Spleen (tissue), 11 donors: ENCODE results near the gene ACSM2B. TPM values are rescaled to one million over a fixed set of nuclear protein-coding genes. Genes with fewer than 3 reads are reported as not detected.

Source experiments
- DNase-seq: peaks from one replicate; pipeline ENCODE4 v3.0.0-alpha.2; 2020
- H3K27ac ChIP-seq, 8 donors: fragments of 200-600 bp; sonication (generic) in 7 of 8; 1 replicate in 4 of 8; 2 replicates in 4 of 8; pipeline versions ENCODE4 v1.5.0 to v1.8.0; 2016 to 2021; ENCODE audit warnings: inconsistent platforms in 4 of 8, mild to moderate bottlenecking in 4 of 8, moderate library complexity in 1 of 8
- H3K27me3 ChIP-seq, 7 donors: fragments of 200-600 bp; sonication (generic) in 6 of 7; replicated peaks in 1 of 7; 1 replicate in 4 of 7; 2 replicates in 3 of 7; pipeline versions ENCODE4 v1.5.0 to v1.8.0; 2016 to 2021; ENCODE audit warnings: inconsistent platforms in 3 of 7, mild to moderate bottlenecking in 1 of 7
- H3K36me3 ChIP-seq, 6 donors: fragments of 200-600 bp; sonication (generic) in 5 of 6; 1 replicate in 4 of 6; 2 replicates in 2 of 6; pipeline versions ENCODE4 v1.5.0 to v1.8.0; 2016 to 2021; ENCODE audit warnings: inconsistent platforms in 2 of 6
- H3K4me1 ChIP-seq, 6 donors: fragments of 200-600 bp; sonication (generic) in 5 of 6; 1 replicate in 3 of 6; 2 replicates in 3 of 6; pipeline versions ENCODE4 v1.5.0 to v1.8.0; 2016 to 2021; ENCODE audit warnings: inconsistent platforms in 3 of 6
- H3K4me3 ChIP-seq, 8 donors: fragments of 200-600 bp; sonication (generic) in 7 of 8; 1 replicate in 4 of 8; 2 replicates in 4 of 8; pipeline versions ENCODE4 v1.5.0 to v1.8.0; 2016 to 2021; ENCODE audit warnings: inconsistent platforms in 4 of 8, mild to moderate bottlenecking in 4 of 8, moderate library complexity in 2 of 8
- H3K9me3 ChIP-seq, 8 donors: fragments of 200-600 bp; sonication (generic) in 7 of 8; 1 replicate in 4 of 8; 2 replicates in 4 of 8; pipeline versions ENCODE4 v1.5.0 to v1.8.0; 2016 to 2021; ENCODE audit warnings: inconsistent platforms in 4 of 8
- CTCF ChIP-seq, 11 experiments: fragments of 200-600 bp in 7 of 11; fragments of 450-650 bp in 4 of 11; sonication (generic) in 4 of 11; IDR thresholded peaks in 8 of 11; conservative IDR thresholded peaks in 3 of 11; 1 replicate in 7 of 11; 2 replicates in 4 of 11; pipeline versions ENCODE4 v1.4.0 to v1.8.0; 2016 to 2021; ENCODE audit warnings: antibody characterized with exemption in 11 of 11, inconsistent platforms in 4 of 11, mild to moderate bottlenecking in 1 of 11
- POLR2A ChIP-seq, 3 donors: fragments of 450-650 bp; IDR thresholded peaks; one replicate each; pipeline ENCODE4 v1.5.1; 2017; ENCODE audit warnings: antibody characterized with exemption in 3 of 3, mild to moderate bottlenecking in 1 of 3
- POLR2AphosphoS5 ChIP-seq, 3 donors: sonication (generic); formaldehyde crosslinking; IDR thresholded peaks; one replicate each; pipeline ENCODE4 v1.5.1; 2017; ENCODE audit warnings: antibody characterized with exemption in 3 of 3
- whole genome bisulfite sequencing, 5 donors: extraction: QIAGEN DNeasy Blood & Tissue Kit in 3 of 5; methylation state at CpG; one replicate each; pipeline versions ENCODE4 v1.1.5 to v1.1.7; 2013 to 2018; 5-methylcytosine and 5-hydroxymethylcytosine counted together
- intact Hi-C: fragments of 100-400 bp; cut with DNase I; formaldehyde crosslinking; loops from one replicate; pipeline ENCODE4 v1.15.0; 2023; ENCODE audit warnings: low total_unique reads
- polyA plus RNA-seq, 3 donors: library from polyadenylated mRNA; stranded (reverse); fragments of 200-250 nt; gene quantifications; one replicate each; pipeline ENCODE4 v1.2.1, GENCODE V29; 2013
- total RNA-seq, 7 donors: library from RNA; depleted of rRNA in 3 of 7; stranded (reverse); fragments of >200 nt in 3 of 7; fragmentation: NEBNext Ultra II Directional in 4 of 7; extraction: Animal tissue kit (Norgen Biotek cat#: 25700) in 4 of 7; gene quantifications; one replicate each; pipeline versions ENCODE4 v1.1.0 to v1.2.1, GENCODE V29; 2016 to 2021
- donor health status: healthy with polysubstance abuse.
- donor health status: DM: no; HTN: no; CAD: no; lungs with moderate emphysema.
- donor health status: DM: no; HTN: no; CAD: no.
- donor health status: Bipolar disorder and iron deficiency.
- donor health status: healthy.
- donor health status: DM: no; HTN: no; CAD: no.
- donor health status: DM: yes; HTN: yes; CAD: no.

ACSM2B gene
- total and polyA plus RNA-seq, 10 donors, result not detected

GRCh38 chr16:20621406-20621805, 45.2 kb upstream of the ACSM2B start:
- TF ChIP-seq POLR2A (IDR thresholded peaks at IDR 0.05) (no peak), CTCF (IDR thresholded peaks at IDR 0.05 in 8 of 11, conservative IDR thresholded peaks at IDR 0.05 in 3 of 11) (no peak), POLR2AphosphoS5 (IDR thresholded peaks at IDR 0.05) (no peak)
- DNase-seq, result no peak
- Histone ChIP-seq H3K27ac (no peak overlapping the region), H3K4me1 (no peaks in the 10 kb centered on the region), H3K4me3 (no peak overlapping the region), H3K27me3 (peaks cover 0 to 5% (median 0%) of the 10 kb centered on the region in 7 donors), H3K9me3 (no peaks in the 10 kb centered on the region), H3K36me3 (no peaks in the 10 kb centered on the region)
- intact Hi-C loops, result no loop called here
- WGBS, 5 donors, result 86 to 94% (median 91%) methylated on average over 6 of the region's 6 CpGs

GRCh38 chr16:20620770-20621169, 44.6 kb upstream of the ACSM2B start:
- Histone ChIP-seq H3K4me1 (no peaks in the 10 kb centered on the region), H3K4me3 (no peak overlapping the region), H3K27me3 (peaks cover 0 to 5% (median 0%) of the 10 kb centered on the region in 7 donors), H3K36me3 (no peaks in the 10 kb centered on the region), H3K27ac (no peak overlapping the region), H3K9me3 (no peaks in the 10 kb centered on the region)
- no peak for DNase-seq
- 88 to 93% (median 92%) methylated on average over 2 to 3 of the region's 3 CpGs for WGBS, 5 donors
- TF ChIP-seq POLR2A (IDR thresholded peaks at IDR 0.05) (no peak), CTCF (IDR thresholded peaks at IDR 0.05 in 8 of 11, conservative IDR thresholded peaks at IDR 0.05 in 3 of 11) (no peak), POLR2AphosphoS5 (IDR thresholded peaks at IDR 0.05) (no peak)
- intact Hi-C loops, result no loop called here

GRCh38 chr16:20620003-20620402, 43.8 kb upstream of the ACSM2B start:
- H3K36me3 ChIP-seq, result no peaks in the 10 kb centered on the region
- intact Hi-C loops, result no loop called here
- H3K27me3 ChIP-seq, result peaks cover 0 to 5% (median 0%) of the 10 kb centered on the region in 7 donors
- no peaks in the 10 kb centered on the region for H3K4me1 ChIP-seq
- no peak overlapping the region for H3K27ac ChIP-seq
- TF ChIP-seq CTCF (IDR thresholded peaks at IDR 0.05 in 8 of 11, conservative IDR thresholded peaks at IDR 0.05 in 3 of 11), result no peak
- no peak overlapping the region for H3K4me3 ChIP-seq
- H3K9me3 ChIP-seq, result no peaks in the 10 kb centered on the region
- 67 to 76% (median 74%) methylated on average over 2 of the region's 2 CpGs for WGBS, 5 donors
- DNase-seq, result no peak

GRCh38 chr16:20617271-20617670, 41.1 kb upstream of the ACSM2B start:
- no peak for DNase-seq
- no peaks in the 10 kb centered on the region for H3K9me3 ChIP-seq
- no peaks in the 10 kb centered on the region for H3K4me1 ChIP-seq
- H3K27ac ChIP-seq, result no peak overlapping the region
- H3K4me3 ChIP-seq, result no peak overlapping the region
- H3K27me3 ChIP-seq, result peaks cover 0 to 3% (median 0%) of the 10 kb centered on the region in 7 donors
- intact Hi-C loops, result no loop called here
- H3K36me3 ChIP-seq, result no peaks in the 10 kb centered on the region
- TF ChIP-seq POLR2AphosphoS5 (IDR thresholded peaks at IDR 0.05) (no peak), CTCF (IDR thresholded peaks at IDR 0.05 in 8 of 11, conservative IDR thresholded peaks at IDR 0.05 in 3 of 11) (no peak), POLR2A (IDR thresholded peaks at IDR 0.05) (no peak)
- 25 to 45% (median 42%) methylated on average over 1 of the region's 1 CpG for WGBS, 5 donors
